GM12874 (cell line): Measurements from ENCODE around the gene CEMIP2.

Source experiments
- TF ChIP-seq, protein P1 (sequence below): IDR thresholded peaks from 2 replicates; pipeline ENCODE4 v1.5.1; 2011; ENCODE audit warnings: low read depth, mild to moderate bottlenecking, control low read depth, low read length, moderate library complexity; ENCODE audit not compliant: insufficient read depth

Gene CEMIP2

DNA sequence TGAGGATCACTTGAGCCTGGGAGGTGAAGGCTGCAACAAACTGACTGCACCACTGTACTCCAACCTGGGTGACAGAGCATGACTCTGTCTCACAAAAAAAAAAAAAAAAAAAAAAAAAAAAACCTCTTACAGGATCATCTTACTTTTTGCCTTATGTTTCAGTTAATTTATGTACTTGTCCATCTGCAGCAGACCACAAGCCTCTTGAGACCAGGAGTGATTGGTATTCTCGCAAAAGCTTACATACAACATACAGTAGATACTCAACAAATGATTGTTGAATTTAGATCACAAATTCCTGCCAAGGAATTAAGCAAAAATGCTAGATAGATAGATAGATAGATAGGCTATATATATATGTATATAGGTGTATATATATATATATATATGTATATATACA lies 12.4 kb downstream of the CEMIP2 start:
- TF ChIP-seq, protein P1, sequence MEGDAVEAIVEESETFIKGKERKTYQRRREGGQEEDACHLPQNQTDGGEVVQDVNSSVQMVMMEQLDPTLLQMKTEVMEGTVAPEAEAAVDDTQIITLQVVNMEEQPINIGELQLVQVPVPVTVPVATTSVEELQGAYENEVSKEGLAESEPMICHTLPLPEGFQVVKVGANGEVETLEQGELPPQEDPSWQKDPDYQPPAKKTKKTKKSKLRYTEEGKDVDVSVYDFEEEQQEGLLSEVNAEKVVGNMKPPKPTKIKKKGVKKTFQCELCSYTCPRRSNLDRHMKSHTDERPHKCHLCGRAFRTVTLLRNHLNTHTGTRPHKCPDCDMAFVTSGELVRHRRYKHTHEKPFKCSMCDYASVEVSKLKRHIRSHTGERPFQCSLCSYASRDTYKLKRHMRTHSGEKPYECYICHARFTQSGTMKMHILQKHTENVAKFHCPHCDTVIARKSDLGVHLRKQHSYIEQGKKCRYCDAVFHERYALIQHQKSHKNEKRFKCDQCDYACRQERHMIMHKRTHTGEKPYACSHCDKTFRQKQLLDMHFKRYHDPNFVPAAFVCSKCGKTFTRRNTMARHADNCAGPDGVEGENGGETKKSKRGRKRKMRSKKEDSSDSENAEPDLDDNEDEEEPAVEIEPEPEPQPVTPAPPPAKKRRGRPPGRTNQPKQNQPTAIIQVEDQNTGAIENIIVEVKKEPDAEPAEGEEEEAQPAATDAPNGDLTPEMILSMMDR: no peak

DNA sequence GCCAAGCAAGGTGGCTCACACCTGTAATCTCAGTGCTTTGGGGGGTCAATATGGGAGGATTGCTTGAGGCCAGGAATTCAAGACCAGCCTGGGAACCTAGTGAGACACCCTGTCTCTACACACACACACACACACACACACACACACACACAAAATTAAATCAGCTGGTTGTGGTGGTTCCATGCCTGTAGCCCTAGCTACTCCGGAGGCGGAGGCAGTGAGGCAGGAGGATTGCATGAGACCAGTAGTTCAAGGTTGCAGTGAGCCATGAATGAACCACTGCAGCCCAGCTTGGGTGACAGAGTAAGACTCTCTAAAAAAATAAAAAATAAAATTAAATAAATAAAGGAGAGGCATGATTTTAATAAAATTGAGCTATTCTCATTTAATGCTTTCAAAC lies 13.1 kb downstream of the CEMIP2 start:
- TF ChIP-seq, protein P1: no peak

DNA sequence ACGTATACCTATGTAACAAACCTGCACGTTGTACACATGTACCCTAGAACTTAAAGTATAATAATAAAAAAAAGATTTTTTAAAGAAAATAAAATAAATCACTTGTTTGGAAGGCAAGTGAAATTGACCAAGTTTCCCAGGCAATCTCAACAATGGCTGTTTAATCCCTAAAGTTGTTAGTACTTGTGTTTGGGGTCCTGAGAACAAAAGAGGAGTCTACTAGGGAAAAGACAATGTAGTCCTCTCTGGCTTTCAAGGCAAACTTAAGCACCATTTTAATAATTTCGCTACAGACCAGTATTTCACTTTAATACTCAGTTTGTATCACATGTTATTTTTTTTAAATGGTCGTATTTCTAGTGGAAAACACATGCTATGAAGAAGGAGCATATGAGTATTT lies 14.2 kb downstream of the CEMIP2 start:
- TF ChIP-seq, protein P1: no peak

DNA sequence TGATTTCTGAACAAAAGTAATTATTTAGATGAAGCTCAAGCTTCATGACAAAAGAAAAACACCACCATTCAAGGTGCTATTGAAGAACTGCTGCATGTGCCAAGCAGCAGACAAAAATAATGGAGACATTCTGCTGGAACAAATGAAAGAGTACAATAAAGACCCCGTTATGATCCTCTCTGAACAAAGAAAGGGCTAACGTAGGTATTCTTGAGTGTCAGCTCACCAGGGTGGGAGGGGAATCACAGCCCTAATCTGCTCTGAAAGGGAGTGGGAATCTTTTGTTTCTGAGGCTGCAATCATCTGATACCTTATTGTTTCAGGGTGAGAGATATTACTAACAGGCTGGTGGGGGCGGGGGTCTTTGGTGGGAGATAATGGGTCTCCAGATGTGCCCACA lies 15.4 kb downstream of the CEMIP2 start:
- TF ChIP-seq, protein P1: no peak

DNA sequence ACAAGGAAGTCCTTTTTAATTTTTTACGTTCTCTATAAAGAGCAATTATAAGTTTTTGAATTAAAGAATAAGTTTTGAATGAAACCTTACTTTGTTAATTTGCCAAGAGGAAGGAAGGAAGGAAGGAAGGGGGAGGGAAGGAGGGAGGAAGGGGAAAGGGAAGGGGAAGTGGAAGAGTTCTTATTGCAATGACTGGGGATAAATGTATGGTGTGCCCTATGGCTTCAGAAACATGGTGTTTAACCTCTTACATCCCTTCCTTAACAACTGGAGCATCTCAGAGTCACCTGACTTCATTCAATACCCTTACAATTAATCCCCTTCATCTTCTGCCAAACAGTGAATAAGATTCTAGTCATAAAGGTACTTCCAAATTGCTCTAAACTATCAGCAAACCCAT lies 16.0 kb downstream of the CEMIP2 start:
- TF ChIP-seq, protein P1: no peak

DNA sequence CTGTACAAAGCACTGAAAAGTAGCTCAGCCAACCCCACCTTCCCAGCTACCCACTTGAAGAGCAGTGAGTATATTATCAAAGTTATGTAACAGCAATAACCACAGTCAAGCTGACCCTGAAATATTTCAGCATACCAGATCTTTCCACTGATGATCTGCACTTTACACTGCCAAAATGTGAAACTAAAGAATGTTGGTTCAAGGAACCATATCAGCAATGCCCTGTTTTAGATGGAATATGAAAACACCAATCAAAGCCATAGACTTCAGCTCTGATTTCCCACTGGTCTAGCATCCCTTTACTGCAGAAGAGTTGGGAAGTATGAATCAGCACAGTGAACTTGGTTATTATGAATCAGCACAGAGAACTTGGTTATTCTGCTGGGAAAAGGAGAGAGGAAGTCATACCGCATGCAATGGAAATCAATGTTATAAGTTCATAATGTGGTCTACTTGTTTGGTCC lies 20.0 kb downstream of the CEMIP2 start:
- TF ChIP-seq, protein P1: no peak

DNA sequence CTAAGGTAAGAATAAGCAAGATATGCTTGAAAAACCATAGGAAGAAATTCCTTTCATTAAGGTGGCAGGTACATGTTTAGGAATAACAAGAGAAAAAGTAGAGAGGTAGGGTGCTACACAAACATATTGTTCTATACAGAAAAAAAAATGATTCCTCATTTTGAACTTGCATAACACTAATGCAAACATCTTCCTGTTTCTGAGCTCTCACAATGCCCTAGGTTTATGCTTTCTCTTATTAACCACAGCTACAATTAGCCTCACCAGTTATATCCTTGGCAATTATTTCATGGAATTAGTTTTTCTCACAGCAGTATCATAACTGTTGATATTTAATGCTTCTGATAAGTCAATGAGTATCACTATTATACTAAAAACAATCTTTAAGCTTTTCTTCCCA lies 20.7 kb downstream of the CEMIP2 start:
- TF ChIP-seq, protein P1: no peak

DNA sequence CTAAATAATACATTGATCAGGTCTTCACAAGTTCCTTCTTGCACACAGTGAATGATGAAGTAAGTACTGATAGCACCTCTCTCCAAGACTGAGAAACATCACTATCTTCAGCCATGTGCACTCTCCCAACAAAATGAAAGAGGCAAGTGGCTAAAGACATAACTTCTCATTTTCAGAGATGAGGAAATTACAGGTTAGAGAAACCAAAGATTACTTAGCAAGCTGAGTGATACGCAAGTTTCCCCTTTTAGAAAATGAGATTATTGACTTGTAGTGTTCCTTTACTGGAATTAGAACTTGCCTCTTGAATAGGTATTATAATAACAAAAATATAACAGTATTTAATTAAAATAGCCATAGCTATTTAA lies 21.6 kb downstream of the CEMIP2 start:
- TF ChIP-seq, protein P1: no peak
